Stimulated activated CD8-positive, alpha-beta memory T cell treated with anti-CD3 and anti-CD28 coated beads, Interleukin-4, amount 100 ng/mL, for 1 hour (primary cell): Measurements from ENCODE around the gene GPR107.
A peak's percentile ranks its signal among the peaks of the same experiment; 100 is the strongest.

Experiments used
- DNase-seq, 2 donors: peaks; one replicate each; pipeline ENCODE4 v3.0.0-alpha.2; 2020; ENCODE audit warnings: low read depth in 2 of 2, low spot score in 1 of 2

The GPR107 gene

DNA sequence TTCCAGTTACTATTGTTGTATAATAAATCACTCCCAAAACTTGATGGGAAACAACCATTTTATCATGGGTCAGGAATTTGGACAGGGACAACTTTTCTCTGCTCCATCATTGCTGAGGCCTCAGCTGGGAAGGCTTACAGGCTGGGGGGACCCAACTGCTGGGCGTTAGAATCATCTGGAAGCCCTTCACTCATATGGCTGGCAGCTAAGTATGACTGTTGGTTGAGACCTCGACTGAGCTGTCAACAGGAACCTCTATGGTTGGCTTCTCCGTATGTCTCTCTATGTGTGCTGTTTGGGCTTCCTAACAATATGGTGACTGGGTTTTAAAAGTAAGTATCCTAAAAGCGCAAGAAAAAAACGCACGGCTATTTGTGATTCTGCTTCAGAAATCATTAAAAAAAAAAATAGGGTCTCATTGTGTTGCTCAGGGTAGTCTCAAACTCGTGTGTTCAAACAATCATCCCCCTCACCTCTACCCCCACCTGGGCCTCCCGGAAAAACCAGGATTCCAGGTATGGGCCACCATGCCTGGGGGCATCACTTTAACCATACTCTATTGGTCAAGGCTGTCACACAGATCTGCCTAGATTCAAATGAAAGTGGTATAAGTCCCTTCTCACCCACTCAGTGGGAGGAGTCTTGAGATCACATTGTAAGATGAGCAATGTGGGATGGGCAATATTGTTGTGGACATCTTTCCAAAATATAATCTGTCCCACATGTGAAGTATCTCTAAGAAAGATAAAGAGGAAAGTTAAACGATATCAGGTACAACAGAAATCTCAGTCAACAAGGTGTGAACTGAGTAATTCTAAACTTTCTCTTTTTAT is 26.0 kb upstream of the GPR107 start:
- no peak for DNase-seq

DNA sequence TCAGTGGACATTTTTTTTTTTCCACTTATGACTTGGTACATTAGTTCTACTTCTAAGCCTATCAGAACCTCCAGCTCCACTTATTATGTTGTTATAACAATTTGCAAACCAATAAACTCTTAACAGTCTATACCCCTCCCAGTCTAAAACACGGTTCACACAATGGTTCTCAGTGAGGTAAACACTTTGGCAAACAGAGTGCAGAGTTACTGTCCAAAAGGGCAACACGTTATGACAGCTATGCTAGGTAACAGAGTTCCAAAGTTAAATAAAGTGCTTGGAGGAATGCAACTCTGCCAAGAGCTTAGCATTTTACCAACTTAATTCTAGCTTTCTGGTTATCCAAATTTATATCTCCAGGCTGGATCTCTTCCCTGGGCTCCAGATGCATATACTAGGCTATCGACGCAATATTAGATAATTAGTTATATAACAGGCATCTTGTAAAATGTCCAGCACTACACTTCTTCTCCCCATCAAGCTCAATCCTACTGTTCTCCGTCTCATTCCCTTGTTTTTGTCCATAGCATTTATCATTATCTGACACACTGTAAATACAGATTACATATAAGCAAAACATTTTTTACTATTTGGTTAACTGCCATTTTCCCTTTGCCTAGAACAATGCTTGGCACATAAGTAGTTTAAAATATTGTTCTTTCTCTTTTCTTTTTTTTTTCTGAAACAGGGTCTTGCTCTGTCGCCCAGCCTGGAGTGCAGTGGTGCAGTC is 25.0 kb upstream of the GPR107 start:
- DNase-seq: no peak

DNA sequence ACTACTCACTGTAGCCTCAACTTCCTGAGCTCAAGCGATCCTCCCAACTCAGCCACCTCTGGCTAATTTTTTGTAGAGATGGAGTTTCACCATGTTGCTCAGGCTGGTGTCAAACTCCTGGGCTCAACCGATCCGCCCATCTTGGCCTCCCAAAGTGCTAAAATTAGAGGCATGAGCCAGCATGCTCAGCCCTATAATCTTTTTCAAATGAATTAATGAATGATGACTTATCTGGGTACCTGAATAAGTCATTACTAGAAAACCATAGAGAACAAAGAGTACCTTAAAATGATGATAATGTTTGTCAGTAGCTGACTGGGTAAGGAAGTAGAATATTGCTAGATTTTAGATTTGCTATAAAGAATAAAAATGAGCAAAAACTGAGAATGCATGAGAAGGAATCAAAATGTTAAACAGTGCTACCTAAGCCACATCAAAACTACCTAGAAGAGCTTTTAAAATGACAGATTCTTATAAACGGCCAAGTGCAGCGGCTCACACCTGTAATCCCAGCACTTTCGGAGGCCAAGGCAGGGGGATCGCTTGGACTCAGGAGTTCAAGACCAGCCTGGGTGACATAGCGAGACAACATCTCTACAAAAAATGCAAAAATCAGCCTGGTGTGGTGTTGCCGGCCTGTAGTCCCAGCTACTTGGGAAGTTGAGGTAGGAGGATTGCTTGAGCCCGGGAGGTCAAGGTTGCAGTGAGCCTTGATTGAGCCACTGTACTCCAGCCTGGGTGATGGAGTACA is 24.3 kb upstream of the GPR107 start:
- no peak for DNase-seq

DNA sequence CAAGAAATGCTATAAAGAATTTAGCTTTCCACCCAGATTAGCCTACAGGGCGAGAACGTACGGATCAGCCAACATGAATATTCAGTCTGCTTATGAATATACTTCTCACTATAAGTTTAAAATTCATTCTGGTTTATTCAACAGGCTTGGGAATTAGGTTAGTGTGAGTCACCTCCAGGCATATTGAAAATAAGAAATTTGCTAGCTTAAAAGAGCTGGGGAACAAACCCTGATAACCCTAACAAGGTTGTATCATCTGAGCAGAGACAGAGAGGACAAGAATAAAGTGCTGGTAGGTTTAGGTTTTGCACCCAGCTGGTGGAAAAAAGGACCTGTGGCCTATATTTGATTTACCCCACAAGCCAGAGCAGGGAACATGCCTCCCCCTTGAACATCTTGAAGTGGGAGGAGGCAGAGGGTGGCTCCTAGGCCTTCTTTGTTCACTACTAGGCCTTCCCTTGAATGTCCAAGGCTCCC is 23.0 kb upstream of the GPR107 start:
- DNase-seq: no peak

DNA sequence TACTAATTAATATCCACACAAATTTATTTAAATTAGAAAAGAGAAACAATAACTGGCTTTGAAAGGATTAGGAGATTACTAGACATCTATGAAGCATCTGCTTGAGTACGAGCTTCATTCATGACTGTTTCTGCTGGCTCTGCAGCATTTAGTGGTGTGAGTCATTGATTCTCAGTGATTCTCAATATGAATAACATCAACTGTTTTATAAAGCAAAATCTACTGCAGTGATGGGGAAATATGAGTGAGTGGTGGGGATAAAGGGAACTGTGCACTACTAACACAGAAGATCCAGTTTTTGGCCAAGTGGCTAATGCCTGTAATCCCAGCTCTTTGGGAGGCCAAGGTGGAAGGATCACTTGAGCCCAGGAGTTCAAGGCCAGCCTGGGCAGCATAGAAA is 19.1 kb upstream of the GPR107 start:
- DNase-seq: no peak

DNA sequence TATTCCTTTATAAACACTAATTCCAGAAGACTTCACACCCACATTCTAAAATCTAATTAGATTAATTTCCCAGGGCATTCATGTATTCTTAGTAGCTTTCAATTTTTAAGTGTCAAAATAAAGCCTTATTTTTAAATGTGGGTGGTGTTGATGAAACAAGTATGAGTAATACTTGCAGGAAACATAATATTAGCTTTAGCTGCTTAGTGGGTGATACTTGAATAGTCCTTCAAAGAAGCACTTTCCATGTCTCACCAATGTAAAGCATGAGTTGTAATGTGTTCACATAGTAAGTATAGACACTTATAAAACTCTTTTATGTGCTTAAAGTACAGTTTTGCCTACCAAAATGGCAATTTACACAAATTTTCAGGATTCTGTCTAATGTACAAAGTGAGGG is 17.6 kb upstream of the GPR107 start:
- no peak for DNase-seq

DNA sequence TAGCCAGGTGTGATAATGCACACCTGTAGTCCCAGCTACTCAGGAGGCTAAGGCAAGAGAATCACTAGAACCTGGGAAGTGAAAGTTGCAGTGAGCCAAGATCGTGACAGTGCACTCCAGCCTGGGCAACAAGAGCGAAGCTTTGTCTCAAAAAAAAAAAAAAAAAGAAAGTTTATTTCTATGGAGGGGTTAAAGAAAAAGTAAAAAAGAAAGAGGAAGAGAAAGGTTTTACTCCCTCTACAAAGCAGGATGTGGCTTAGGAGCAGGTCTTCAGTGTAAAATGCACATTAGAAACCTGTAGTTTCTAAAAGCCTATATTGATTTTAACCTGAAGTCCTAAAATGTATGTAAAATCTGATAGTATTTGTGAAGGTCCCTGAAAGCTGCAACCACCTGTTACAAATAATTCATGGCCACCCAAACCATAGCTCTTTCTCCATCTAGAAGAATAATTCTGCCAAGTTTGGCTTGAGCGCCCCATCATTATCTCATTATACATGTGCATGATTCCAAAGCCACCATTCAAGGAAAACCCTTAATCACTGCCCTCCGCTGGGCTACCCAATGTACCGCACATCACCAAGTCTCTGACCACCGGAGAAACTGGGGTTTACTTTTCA is 14.1 kb upstream of the GPR107 start:
- DNase-seq: no peak

DNA sequence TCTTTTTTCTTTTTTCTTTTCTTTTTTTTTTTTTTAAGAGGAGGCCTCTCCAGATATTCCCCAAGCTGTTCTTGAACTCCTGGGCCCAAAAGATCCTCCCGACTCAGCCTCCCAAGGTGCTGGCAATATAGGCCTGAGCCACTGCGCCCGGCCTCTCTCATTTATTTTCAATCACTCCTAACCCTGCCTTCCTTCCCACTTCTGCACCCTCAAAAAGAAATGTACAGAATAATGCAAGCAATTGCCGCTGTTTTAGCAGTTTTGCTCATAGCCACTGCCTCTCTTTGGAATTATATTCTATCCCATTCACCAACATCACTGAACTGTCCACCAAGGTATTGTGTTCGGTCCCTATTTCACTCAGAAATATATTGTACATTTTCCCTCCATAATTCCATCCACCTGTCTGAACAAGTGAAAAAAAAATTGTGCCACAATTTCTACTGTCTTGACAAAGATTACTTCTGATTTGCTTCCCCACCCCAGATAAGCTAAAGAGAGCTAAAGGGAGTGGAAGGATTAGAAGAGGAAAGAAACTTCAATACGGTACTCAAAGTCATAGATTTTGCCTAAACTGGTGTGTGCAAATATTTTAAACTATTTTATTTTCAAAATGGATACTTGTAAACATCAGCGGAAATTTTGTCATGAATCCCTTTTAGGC is 12.6 kb upstream of the GPR107 start:
- no peak for DNase-seq

DNA sequence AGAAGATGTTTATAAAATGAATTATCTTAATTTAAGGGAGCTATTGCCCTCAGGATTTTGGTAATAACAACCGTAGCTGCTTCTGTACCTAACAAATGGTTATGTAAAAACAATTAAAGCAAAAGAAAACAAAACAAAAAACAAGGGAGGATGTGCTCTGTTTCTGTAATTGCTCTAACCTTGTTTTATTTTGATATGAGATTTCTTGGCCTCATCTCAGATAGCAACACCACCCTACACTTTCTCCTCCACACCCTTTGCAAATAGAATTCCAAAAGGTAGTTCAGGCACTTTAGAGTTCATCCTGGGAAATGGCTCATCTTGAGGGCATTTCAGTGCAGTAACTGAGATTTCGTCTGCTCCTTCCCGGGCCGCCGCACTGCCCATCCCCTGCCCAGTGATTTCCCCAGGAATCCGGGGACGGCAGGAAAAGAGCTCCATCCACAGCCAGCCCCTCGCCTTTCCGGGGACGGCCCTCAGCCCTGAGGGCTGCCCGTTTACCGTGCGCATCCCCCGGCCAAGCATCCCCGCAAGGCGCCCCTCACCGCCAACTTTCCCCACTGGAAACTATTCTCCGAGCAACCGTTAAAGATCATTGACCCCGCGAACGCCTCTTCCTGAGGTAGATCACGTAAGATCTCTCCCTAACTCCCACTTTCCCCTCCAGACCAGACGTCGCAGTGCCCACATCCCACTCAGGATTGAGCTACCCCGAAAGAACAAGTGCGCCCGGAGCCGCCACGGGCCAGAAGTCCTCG is 11.9 kb upstream of the GPR107 start:
- no peak for DNase-seq

DNA sequence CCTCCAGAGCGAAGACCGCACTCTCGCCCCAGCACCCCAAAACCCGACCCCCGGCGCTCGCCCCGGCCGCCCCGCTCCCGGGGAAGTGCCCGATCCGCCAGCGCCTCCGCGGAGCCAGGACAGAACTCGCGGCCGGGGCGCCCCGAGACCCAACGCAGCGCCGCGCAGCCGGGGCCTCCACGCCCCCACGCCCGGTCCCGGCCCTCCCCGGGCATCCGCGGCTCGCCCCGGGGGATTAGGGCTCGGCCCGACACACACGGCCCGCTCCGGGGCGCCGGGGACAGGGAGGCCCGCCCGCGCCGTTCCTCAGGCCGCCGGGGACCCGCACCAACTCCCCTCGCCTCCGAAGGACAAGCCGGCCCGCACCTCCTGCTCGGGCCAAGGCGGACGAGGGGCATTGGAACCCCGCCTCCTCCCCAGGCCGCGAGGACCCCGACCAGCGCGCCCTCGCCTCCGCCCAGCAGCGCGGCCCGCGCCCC is 11.3 kb upstream of the GPR107 start:
- no peak for DNase-seq

DNA sequence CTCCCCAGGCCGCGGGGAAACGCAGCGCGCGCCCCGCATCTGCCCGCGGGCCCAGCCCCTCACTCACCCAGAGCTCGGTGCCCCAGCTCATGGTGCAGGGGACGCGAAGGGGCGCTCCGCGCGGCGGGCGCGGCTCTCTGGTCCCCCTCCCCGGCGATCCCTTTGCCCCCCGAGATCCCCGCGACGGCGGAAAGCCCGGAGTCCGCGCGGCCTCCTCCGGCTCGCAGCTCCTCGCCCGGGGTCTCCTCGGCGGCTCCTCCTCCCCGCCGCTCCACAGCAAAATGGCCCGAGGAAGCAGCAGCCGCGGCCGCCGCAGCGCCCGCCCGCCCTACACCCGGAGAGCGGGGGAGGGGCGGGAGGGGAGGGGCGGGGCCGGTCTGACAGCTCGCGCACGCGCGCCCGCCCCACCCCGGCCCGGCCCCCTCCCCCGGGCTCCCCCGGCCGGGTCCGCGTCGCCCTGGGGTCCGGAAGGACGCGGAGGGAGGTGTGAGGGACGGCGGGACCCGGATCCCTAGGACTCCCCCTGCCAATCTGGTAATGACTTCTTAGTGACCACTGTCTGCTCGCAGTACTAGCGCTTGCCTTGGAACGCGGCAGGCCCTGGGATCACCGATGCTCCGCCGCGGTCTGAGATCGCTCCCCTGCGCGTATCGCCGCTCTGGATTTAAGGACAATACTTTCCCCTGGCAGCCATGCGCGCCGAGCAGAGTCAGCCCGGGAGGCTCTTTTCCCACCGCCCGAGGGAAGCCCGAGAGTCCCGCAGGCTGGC is 10.6 kb upstream of the GPR107 start, which contains the start of gene FNBP1:
Gene FNBP1, minus strand, starts transcription at position 305 of the 769 bp plus-strand sequence. Its CDS starts 214 bp downstream, at position 91.
- DNase-seq: peak; percentile 43 to 63

DNA sequence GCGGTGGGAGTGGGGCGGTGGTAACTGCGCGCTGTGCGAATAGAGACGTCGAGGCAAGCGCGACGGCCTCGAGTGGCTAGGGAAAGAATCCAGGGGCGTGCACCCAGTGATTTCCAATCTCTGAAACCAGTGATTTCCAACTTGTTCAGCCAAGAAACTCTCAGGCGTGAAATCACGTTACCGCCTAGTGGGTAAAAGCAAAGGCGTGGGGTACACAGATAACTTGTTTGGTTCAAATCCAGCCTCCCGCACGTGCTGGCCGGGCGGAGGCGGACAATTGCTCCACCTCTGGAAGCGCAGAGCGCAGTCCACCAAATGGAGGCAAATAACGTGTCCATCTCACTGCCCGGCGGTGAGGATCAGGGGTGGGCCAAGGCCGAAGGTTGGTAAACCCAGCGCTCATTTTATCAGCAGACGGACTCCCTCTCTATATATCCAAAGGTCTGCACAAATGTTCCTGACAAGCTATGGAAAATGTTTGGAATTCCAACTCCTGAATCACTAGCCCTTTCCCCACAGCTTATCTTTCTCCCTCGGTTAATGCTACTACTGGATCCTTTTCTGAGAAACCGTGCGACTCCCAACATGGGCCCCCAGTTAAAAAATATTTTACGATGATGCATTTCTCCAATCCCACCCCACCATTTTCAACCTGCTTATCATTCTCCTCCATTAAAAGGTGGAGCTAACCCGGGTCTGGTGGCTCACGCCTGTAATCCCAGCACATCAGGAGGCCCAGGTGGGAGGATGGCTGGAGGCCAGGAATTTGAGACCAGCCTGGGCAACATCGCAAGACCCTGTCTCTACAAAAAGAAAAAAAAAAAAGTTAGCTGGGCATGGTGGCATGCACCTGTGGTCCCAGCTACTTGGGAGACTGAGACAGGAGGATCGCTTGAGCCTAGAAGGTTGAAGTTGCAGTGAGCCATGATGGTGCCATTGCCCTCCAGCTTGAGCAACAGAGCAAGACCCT is 9.8 kb upstream of the GPR107 start:
- DNase-seq: no peak

DNA sequence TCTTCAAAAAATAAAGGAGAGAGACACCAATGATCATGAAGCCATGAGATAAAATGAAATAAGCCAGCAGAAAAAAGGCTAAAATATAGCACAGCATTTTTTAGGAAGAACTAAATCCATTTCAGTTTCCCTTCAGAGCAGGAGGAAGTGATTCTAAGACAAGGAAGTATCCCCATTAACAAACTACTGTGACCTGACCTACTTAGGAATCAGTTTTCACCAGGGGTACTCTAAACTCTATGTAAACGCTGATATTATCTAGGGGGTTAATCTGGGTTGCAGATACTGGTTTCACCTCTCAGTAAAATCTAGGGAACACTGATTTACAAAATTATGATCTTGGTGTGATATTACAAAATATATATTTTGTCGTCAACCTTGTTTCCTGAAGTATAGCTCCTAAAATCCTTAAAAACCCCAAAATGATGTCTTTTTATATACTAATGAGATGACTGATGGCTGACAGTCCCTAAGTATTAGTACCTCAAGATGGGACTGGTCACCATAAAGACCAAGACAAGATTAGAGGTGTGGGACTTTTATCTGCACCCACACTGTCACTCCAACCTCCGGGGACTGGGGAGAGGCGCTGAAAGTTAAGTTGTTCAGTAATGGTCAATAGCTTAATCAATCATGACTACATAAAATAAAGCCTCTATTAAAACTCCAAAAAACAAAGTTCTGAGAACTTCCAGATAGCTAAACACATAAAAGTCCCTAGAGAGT is 7.8 kb upstream of the GPR107 start:
- DNase-seq: no peak

DNA sequence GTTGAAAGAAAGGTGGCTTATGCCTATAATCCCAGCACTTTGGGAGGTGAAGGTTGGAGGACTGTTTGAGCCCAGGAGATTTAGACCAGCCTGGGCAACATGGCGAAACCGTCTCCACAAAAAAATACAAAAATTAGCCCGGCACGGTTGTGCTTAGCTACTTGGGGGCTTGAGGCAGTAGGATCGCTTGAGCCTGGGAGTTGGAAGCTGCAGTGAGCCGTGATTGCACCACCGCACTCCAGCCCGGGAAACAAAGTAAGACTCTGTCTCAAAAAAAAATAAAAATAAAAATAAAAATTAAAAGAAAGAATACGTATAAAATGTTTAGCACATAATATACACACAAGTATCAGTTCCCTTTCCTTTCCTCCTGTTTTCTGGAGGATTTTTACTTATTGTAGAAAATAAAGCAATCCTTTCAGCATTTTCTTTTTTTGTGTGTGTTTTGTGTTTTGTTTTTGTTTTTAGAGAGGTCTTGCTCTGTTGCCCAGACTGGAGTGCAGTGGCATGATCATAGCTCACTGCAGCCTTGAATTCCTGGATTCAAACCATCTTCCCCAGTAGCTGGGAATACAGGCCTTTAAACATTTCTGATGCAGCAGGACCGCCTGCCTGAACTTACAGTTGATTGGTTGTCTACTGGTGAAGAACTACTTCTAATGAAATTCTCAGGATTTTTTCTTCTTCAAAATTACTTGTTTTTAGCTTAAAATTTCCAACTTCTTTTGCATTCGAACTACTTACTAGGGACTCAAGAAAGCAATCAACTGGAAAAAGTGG is 4.1 kb upstream of the GPR107 start:
- DNase-seq: no peak

DNA sequence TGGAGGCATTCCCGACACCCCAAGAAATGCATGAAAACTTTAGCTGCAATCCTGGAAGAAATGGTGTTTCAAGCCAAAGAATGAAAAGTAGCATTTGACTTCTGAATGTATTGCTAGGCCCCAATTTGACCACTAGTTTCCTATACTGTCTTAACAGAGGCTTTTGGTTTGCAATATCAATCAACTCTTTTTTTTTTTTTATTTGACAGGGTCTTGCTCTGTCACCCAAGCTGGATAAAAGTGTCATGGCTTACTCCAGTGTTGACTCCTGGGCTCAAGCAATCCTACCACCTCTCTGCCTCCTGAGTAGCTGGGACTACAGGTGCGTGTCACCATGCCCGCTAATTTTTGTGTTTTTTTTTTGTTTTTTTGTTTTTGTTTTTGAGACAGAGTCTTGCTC is 3.2 kb upstream of the GPR107 start:
- DNase-seq: no peak

DNA sequence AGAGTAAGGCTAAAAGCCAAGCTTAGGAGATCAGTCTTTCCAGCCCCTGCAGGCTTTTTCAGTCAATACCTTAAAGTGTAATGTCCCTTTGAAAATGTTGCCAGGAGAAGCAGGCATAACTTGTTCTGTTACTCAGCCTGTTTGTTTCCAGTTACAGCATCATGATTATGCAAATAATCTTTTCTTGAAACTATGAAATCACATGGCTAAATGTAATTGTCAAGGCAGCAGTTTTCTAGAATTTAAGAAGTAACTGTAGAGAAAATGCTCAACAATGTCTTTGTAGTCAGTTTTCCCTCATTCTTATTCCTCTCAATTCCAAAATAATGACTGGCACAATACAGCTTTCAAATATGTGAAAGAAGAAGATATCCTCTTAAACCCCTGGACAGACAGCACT is 1.9 kb upstream of the GPR107 start:
- no peak for DNase-seq
